RWPE1 (cell line): ENCODE data around the gene MBNL1.

ENCODE experiments used
- CTCF ChIA-PET: fragments of 350-600 bp; sonication (Branson Sonifier 250); formaldehyde crosslinking; extraction: SDS; loops from one replicate; lab custom pipeline; 2021; lab: Yijun Ruan, JAX
- POLR2A ChIA-PET: fragments of 400-600 bp; formaldehyde crosslinking; extraction: SDS; loops from one replicate; lab custom pipeline; 2020; ENCODE audit warnings: antibody characterized with exemption; ENCODE audit not compliant: low non-redundant PET; lab: Yijun Ruan, JAX
- DNase-seq: peaks from one replicate; pipeline ENCODE4 v3.0.0; 2012; ENCODE audit warnings: low spot score
- H3K27ac ChIP-seq: fragments of 450-650 bp; 2 replicates; pipeline ENCODE4 v1.5.1; 2017
- CTCF ChIP-seq: fragments of 450-650 bp; conservative IDR thresholded peaks from 2 replicates; pipeline ENCODE4 v1.5.1; 2017; ENCODE audit warnings: low read depth, mild to moderate bottlenecking

The MBNL1 gene

GRCh38 chr3:152315623-152316022 lies 46.9 kb downstream of the MBNL1 start:
- no peak for DNase-seq
- H3K27ac ChIP-seq = no peak overlapping the region
- ChIA-PET CTCF (interaction anchor here (0.6 kb wide), 1 partner anchor 646 kb away, joined by 3 read pairs; no protein-coding TSS in a partner anchor), POLR2A (no interaction called here)
- no peak for TF ChIP-seq CTCF

GRCh38 chr3:152316318-152316717 lies 47.6 kb downstream of the MBNL1 start:
- ChIA-PET CTCF (no interaction called here), POLR2A (no interaction called here)
- no peak overlapping the region for H3K27ac ChIP-seq
- no peak for TF ChIP-seq CTCF
- DNase-seq = no peak

- CTCF ChIA-PET = no interaction called here
Observed at GRCh38 chr3:152317184-152317583, 48.5 kb downstream of the MBNL1 start.

GRCh38 chr3:152317956-152318355 lies 49.2 kb downstream of the MBNL1 start:
- TF ChIP-seq CTCF = no peak
- DNase-seq = no peak
- POLR2A ChIA-PET = no interaction called here

More at GRCh38 chr3:152317184-152317583, 48.5 kb downstream of the MBNL1 start:
- no peak overlapping the region for H3K27ac ChIP-seq
- POLR2A ChIA-PET = no interaction called here
- no peak for DNase-seq
- TF ChIP-seq CTCF = no peak

GRCh38 chr3:152318512-152318911 lies 49.8 kb downstream of the MBNL1 start:
- ChIA-PET POLR2A (no interaction called here), CTCF (interaction anchor here (0.6 kb wide), 1 partner anchor 182 kb away, joined by 3 read pairs; no protein-coding TSS in a partner anchor)
- no peak for DNase-seq
- no peak for TF ChIP-seq CTCF
- no peak overlapping the region for H3K27ac ChIP-seq

More at GRCh38 chr3:152317956-152318355, 49.2 kb downstream of the MBNL1 start:
- no peak overlapping the region for H3K27ac ChIP-seq
- CTCF ChIA-PET = no interaction called here

- no peak overlapping the region for H3K27ac ChIP-seq
- no peak for TF ChIP-seq CTCF
- ChIA-PET POLR2A (no interaction called here), CTCF (interaction anchor here (0.6 kb wide), 1 partner anchor 182 kb away, joined by 3 read pairs; no protein-coding TSS in a partner anchor)
- no peak for DNase-seq
Observed at GRCh38 chr3:152319256-152319655, 50.5 kb downstream of the MBNL1 start.
